Suprapubic skin (tissue), 4 donors: Measurements from ENCODE around the gene FSIP1. TPM values are rescaled to one million over a fixed set of nuclear protein-coding genes. Genes with fewer than 3 reads are reported as not detected.

ENCODE experiments used
- DNase-seq, 2 donors: peaks; one replicate each; pipeline ENCODE4 v3.0.0-alpha.2; 2019; ENCODE audit warnings: low spot score in 2 of 2
- H3K27ac ChIP-seq: fragments of 200-600 bp; sonication (generic); one replicate; pipeline ENCODE4 v1.5.1; 2019
- H3K27me3 ChIP-seq: fragments of 200-600 bp; sonication (generic); one replicate; pipeline ENCODE4 v1.5.1; 2019
- H3K36me3 ChIP-seq: fragments of 200-600 bp; sonication (generic); one replicate; pipeline ENCODE4 v1.5.1; 2019
- H3K4me1 ChIP-seq: fragments of 200-600 bp; sonication (generic); one replicate; pipeline ENCODE4 v1.5.1; 2019
- H3K4me3 ChIP-seq: fragments of 200-600 bp; sonication (generic); one replicate; pipeline ENCODE4 v1.5.1; 2019; ENCODE audit warnings: mild to moderate bottlenecking
- H3K9me3 ChIP-seq: fragments of 200-600 bp; sonication (generic); one replicate; pipeline ENCODE4 v1.5.1; 2019
- EP300 ChIP-seq: sonication (generic); formaldehyde crosslinking; IDR thresholded peaks from one replicate; pipeline ENCODE4 v1.6.1; 2017; ENCODE audit warnings: antibody characterized with exemption
- POLR2A ChIP-seq, 2 donors: fragments of 450-650 bp; IDR thresholded peaks; one replicate each; pipeline ENCODE4 v1.6.1; 2017; ENCODE audit warnings: antibody characterized with exemption in 2 of 2, mild to moderate bottlenecking in 2 of 2, moderate library complexity in 2 of 2
- POLR2AphosphoS5 ChIP-seq, 3 donors: sonication (generic); formaldehyde crosslinking; IDR thresholded peaks; one replicate each; pipeline ENCODE4 v1.6.1; 2017; ENCODE audit warnings: antibody characterized with exemption in 3 of 3
- WGBS: methylation state at CpG from one replicate; pipeline ENCODE4 v1.1.5; 2018; 5-methylcytosine and 5-hydroxymethylcytosine counted together
- total RNA-seq, 4 donors: library from RNA; depleted of rRNA; stranded (reverse); fragments of >200 nt; gene quantifications; one replicate each; pipeline ENCODE4 v1.1.0, GENCODE V29; 2016
- TF ChIP-seq, protein P1 (sequence below), 2 donors: fragments of 200-600 bp in 1 of 2; fragments of 450-650 bp in 1 of 2; sonication (generic) in 1 of 2; IDR thresholded peaks; one replicate each; pipeline ENCODE4 v1.5.1; 2016 to 2019; ENCODE audit warnings: antibody characterized with exemption in 2 of 2, mild to moderate bottlenecking in 1 of 2, moderate library complexity in 1 of 2

Gene FSIP1
- total RNA-seq, 4 donors from 2014 or later, result 0.21 to 0.24 TPM; not detected in 2

DNA sequence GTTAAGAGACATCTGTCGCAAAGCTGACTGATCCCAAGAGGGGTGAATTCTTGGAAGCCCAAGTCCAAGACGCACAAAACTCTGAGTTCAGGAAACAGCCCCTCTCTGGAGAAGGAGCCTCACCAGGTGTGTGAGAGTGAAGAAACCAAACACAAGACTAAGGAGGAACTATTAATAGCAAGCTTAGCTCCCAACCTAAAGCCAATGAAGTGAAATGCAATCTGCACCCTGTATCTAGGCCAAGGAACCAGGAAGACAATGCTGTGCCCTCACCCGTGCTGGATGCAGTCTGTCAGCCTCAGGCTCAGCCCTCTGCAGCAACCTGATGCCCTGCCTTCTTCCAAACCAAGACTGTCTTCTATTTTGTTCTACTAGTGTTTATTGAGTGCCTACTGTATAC, 224.2 kb downstream of the FSIP1 start:
- no peaks in the 10 kb centered on the region for H3K27me3 ChIP-seq
- peaks cover 21% of the 10 kb centered on the region for H3K4me1 ChIP-seq
- no peaks in the 10 kb centered on the region for H3K9me3 ChIP-seq
- H3K4me3 ChIP-seq, result no peak overlapping the region
- WGBS, result 59% methylated on average over 3 of the region's 3 CpGs
- H3K36me3 ChIP-seq, result no peaks in the 10 kb centered on the region
- H3K27ac ChIP-seq, result no peak overlapping the region
- DNase-seq, result no peak
- TF ChIP-seq POLR2AphosphoS5 (IDR thresholded peaks at IDR 0.05) (no peak), POLR2A (IDR thresholded peaks at IDR 0.05) (no peak), EP300 (no peak)
- TF ChIP-seq, protein P1, sequence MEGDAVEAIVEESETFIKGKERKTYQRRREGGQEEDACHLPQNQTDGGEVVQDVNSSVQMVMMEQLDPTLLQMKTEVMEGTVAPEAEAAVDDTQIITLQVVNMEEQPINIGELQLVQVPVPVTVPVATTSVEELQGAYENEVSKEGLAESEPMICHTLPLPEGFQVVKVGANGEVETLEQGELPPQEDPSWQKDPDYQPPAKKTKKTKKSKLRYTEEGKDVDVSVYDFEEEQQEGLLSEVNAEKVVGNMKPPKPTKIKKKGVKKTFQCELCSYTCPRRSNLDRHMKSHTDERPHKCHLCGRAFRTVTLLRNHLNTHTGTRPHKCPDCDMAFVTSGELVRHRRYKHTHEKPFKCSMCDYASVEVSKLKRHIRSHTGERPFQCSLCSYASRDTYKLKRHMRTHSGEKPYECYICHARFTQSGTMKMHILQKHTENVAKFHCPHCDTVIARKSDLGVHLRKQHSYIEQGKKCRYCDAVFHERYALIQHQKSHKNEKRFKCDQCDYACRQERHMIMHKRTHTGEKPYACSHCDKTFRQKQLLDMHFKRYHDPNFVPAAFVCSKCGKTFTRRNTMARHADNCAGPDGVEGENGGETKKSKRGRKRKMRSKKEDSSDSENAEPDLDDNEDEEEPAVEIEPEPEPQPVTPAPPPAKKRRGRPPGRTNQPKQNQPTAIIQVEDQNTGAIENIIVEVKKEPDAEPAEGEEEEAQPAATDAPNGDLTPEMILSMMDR (IDR thresholded peaks at IDR 0.05), result no peak

GRCh38 chr15:39556461-39556860, 226.2 kb downstream of the FSIP1 start:
- no peaks in the 10 kb centered on the region for H3K9me3 ChIP-seq
- no peak overlapping the region for H3K4me3 ChIP-seq
- 60% methylated on average over 7 of the region's 7 CpGs for WGBS
- no peak overlapping the region for H3K27ac ChIP-seq
- TF ChIP-seq, protein P1 (IDR thresholded peaks at IDR 0.05), result no peak
- TF ChIP-seq EP300, result no peak
- no peak for TF ChIP-seq POLR2AphosphoS5 (IDR thresholded peaks at IDR 0.05)
- TF ChIP-seq POLR2A (IDR thresholded peaks at IDR 0.05), result no peak
- H3K4me1 ChIP-seq, result peaks cover 26% of the 10 kb centered on the region
- DNase-seq, result no peak
- no peaks in the 10 kb centered on the region for H3K36me3 ChIP-seq
- H3K27me3 ChIP-seq, result no peaks in the 10 kb centered on the region

DNA sequence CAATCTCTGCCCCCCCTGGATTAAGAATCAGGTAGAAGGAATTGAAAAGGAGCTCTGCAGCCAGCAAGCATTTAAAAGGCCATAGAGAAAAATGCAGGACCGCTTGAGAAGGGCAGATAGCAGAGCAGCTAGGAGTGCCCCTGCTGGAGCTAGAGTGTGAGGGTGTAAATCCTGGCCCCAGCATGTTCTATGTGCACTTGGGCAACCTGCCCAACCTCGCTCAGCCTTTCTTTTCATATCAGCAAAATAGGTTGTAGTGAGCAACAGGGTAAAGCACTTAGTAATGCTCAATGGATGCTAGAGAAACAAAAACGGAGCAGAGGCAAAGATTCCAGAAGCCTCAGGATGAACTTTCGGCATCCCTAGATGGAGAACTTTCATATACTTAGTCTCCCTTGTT, 226.8 kb downstream of the FSIP1 start:
- Histone ChIP-seq H3K4me1 (peaks cover 26% of the 10 kb centered on the region), H3K4me3 (no peak overlapping the region), H3K36me3 (no peaks in the 10 kb centered on the region), H3K9me3 (no peaks in the 10 kb centered on the region), H3K27me3 (no peaks in the 10 kb centered on the region), H3K27ac (no peak overlapping the region)
- WGBS, result 71% methylated on average over 4 of the region's 4 CpGs
- DNase-seq, result no peak
- no peak for TF ChIP-seq POLR2A (IDR thresholded peaks at IDR 0.05)
- TF ChIP-seq POLR2AphosphoS5 (IDR thresholded peaks at IDR 0.05), result no peak
- no peak for TF ChIP-seq EP300
- TF ChIP-seq, protein P1 (IDR thresholded peaks at IDR 0.05), result no peak

DNA sequence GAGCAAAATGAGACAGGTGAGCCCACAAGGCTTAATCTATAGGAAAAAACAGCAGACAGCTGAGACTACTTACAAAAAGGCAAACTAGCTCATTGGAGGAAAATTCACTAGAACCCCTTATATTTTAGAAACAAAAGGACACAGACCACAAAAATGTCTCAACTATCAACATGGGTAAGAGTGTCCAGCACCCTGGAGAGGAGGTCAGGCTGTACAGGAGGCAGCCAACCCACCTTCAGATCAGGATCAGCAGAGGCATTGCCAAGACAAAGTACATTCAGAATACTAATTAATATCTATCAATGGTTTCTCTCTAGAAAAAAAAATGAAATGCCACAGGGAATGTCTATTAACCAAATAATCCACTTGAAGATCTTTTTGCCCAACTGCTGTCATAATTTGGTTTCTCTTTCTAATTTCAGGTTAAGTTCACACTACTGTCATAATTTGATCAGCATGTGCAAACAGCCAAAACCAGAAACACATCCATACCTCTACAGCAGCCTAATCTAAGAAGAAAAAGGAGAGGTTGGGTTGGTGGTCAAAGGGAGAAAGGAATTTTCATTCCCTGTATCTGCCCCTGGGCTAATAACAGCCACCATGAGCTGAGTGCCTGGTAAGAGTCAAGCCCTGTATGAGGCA, 227.8 kb downstream of the FSIP1 start:
- H3K27me3 ChIP-seq, result no peaks in the 10 kb centered on the region
- peaks cover 26% of the 10 kb centered on the region for H3K4me1 ChIP-seq
- no peak overlapping the region for H3K27ac ChIP-seq

DNA sequence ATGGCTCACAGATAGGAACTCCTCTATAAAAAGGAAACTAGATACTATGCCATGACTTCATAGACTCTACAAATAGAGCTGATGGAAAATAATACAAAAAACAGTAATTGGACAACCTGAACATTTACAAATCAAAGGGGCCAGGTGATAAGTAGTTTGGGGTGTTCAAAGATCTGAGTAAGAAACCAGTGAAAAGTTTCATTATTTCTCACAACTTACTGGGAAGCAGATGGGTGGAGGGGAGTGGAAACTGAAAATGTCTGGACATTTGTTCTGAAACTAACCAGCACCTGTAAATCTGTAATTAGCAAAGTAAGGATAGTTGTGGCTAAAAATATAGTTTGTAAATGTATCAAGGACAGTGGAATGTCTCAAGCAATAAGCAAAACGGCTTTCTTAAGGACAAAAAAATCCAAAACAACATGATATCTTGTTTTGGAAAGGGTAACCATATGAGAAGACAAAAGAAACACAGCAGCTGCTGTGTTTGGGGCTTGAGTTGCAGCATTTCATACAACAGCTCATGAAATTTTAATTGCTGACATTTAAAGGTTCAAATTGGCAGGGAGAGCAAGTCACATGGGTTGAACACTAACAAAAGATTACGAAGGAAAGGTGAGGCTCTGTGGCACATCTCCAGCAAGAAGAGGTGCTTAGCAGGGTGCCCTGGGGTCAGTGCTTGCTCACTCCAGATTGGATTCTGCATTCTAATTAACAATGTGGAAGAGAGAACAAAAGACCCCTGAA, 228.5 kb downstream of the FSIP1 start:
- no peaks in the 10 kb centered on the region for H3K9me3 ChIP-seq
- no peak for TF ChIP-seq EP300
- no peak for TF ChIP-seq POLR2A (IDR thresholded peaks at IDR 0.05)
- TF ChIP-seq, protein P1 (IDR thresholded peaks at IDR 0.05), result no peak
- TF ChIP-seq POLR2AphosphoS5 (IDR thresholded peaks at IDR 0.05), result no peak
- no peak for DNase-seq
- no peaks in the 10 kb centered on the region for H3K27me3 ChIP-seq
- peaks cover 26% of the 10 kb centered on the region for H3K4me1 ChIP-seq
- no peak overlapping the region for H3K4me3 ChIP-seq
- WGBS, result 43% methylated on average over 2 of the region's 2 CpGs
- no peak overlapping the region for H3K27ac ChIP-seq
- no peaks in the 10 kb centered on the region for H3K36me3 ChIP-seq

More for the DNA sequence above, 227.8 kb downstream of the FSIP1 start:
- no peaks in the 10 kb centered on the region for H3K9me3 ChIP-seq
- TF ChIP-seq, protein P1 (IDR thresholded peaks at IDR 0.05), result no peak
- TF ChIP-seq POLR2A (IDR thresholded peaks at IDR 0.05), result no peak
- no peak for TF ChIP-seq POLR2AphosphoS5 (IDR thresholded peaks at IDR 0.05)
- no peak for TF ChIP-seq EP300
- H3K4me3 ChIP-seq, result no peak overlapping the region
- no peaks in the 10 kb centered on the region for H3K36me3 ChIP-seq
- DNase-seq, result no peak
